Measurements from ENCODE around the gene C2CD4D. TPM values are rescaled to one million over a fixed set of nuclear protein-coding genes. Genes with fewer than 3 reads are reported as not detected.

The C2CD4D gene
- total RNA-seq, 1 donor from 2014 or later, result not detected

GRCh38 chr1:151840421-151840820 is 801 bp upstream of the C2CD4D start:
- H3K27me3 ChIP-seq, result peaks cover 15% of the 10 kb centered on the region
- no peak for TF ChIP-seq CTCF (IDR thresholded peaks at IDR 0.05)
- peaks cover 8 to 10% of the 10 kb centered on the region in 2 donors for H3K4me1 ChIP-seq
- DNase-seq (ENCODE audit: low spot score in 2 of 2), result no peak
- intact Hi-C loops (cut with DNase I), result no loop called here
- no peak overlapping the region for H3K4me3 ChIP-seq
- H3K36me3 ChIP-seq, result no peaks in the 10 kb centered on the region
- no peaks in the 10 kb centered on the region for H3K9me3 ChIP-seq
- no peak overlapping the region for H3K27ac ChIP-seq

- Histone ChIP-seq H3K27ac (no peak overlapping the region), H3K4me3 (peak overlapping the region; percentile 69 to 74), H3K4me1 (peaks cover 8 to 10% of the 10 kb centered on the region in 2 donors), H3K27me3 (peaks cover 15% of the 10 kb centered on the region), H3K9me3 (no peaks in the 10 kb centered on the region), H3K36me3 (no peaks in the 10 kb centered on the region)
- no peak for DNase-seq (ENCODE audit: low spot score in 2 of 2)
- intact Hi-C loops (cut with DNase I), result no loop called here
- TF ChIP-seq CTCF (IDR thresholded peaks at IDR 0.05), result no peak
Observed at GRCh38 chr1:151839082-151839412, 573 bp downstream of the C2CD4D start.

- no peak for DNase-seq (ENCODE audit: low spot score in 2 of 2)
- Histone ChIP-seq H3K27ac (no peak overlapping the region), H3K36me3 (no peaks in the 10 kb centered on the region), H3K4me1 (peaks cover 8 to 10% of the 10 kb centered on the region in 2 donors), H3K27me3 (peaks cover 15% of the 10 kb centered on the region), H3K9me3 (no peaks in the 10 kb centered on the region), H3K4me3 (peak overlapping the region; percentile 69 to 74)
- TF ChIP-seq CTCF (IDR thresholded peaks at IDR 0.05), result no peak
- intact Hi-C loops (cut with DNase I), result no loop called here
Observed at GRCh38 chr1:151838222-151839081, 1.2 kb downstream of the C2CD4D start.

GRCh38 chr1:151837884-151838221 is 1.8 kb downstream of the C2CD4D start:
- H3K4me3 ChIP-seq, result peak overlapping the region; percentile 69 to 74
- TF ChIP-seq CTCF (IDR thresholded peaks at IDR 0.05), result no peak
- intact Hi-C loops (cut with DNase I), result no loop called here
- no peak overlapping the region for H3K27ac ChIP-seq
- no peaks in the 10 kb centered on the region for H3K9me3 ChIP-seq
- H3K4me1 ChIP-seq, result peaks cover 8 to 10% of the 10 kb centered on the region in 2 donors
- H3K36me3 ChIP-seq, result no peaks in the 10 kb centered on the region
- DNase-seq (ENCODE audit: low spot score in 2 of 2), result no peak
- peaks cover 15% of the 10 kb centered on the region for H3K27me3 ChIP-seq

GRCh38 chr1:151837197-151837596 is 2.4 kb downstream of the C2CD4D start:
- no peak for DNase-seq (ENCODE audit: low spot score in 2 of 2)
- no peak for TF ChIP-seq CTCF (IDR thresholded peaks at IDR 0.05)
- Histone ChIP-seq H3K27ac (no peak overlapping the region), H3K4me3 (no peak overlapping the region), H3K9me3 (no peaks in the 10 kb centered on the region), H3K4me1 (peaks cover 8 to 10% of the 10 kb centered on the region in 2 donors), H3K27me3 (peaks cover 15% of the 10 kb centered on the region), H3K36me3 (no peaks in the 10 kb centered on the region)
- intact Hi-C loops (cut with DNase I), result no loop called here
